Measurements from ENCODE around the gene RFX1. TPM values are rescaled to one million over a fixed set of nuclear protein-coding genes. Genes with fewer than 3 reads are reported as not detected.

The RFX1 gene
- total and polyA plus RNA-seq, 2 donors (not counting 1 experiment from before 2014, with no cell fraction given): 9.2 to 33.3 TPM

- DNase-seq: peak; percentile 37
- H3K9me3 ChIP-seq (ENCODE audit: control extremely low read depth in 1 of 3, control insufficient read depth in 2 of 3, insufficient read depth in 1 of 3, low read length in 2 of 3): no peaks in the 10 kb centered on the region
- H3K27ac ChIP-seq (ENCODE audit: low read length in 2 of 2): peak overlapping the region in 1 of 2 donors; percentile 56
- peak overlapping the region; percentile 65 for H3K4me2 ChIP-seq (replicated peaks; ENCODE audit: low read depth, low read length, poor library complexity, severe bottlenecking)
- H3K9ac ChIP-seq (ENCODE audit: low read length): no peak overlapping the region
- Mint-ChIP-seq H3K27me3 (no peaks in the 10 kb centered on the region), H3K27ac (peak overlapping the region; percentile 82), H3K4me3 (peak overlapping the region; percentile 45), H3K4me1 (peaks cover 63% of the 10 kb centered on the region), H3K9me3 (ENCODE audit: insufficient read depth) (no peaks in the 10 kb centered on the region)
- POLR2A ChIA-PET: interaction anchor here (0.5 to 1.1 kb wide), 3 partner anchors 39 to 799 kb away, joined by 3 read pairs; no protein-coding TSS in a partner anchor
- 41% methylated on average over 9 of the region's 9 CpGs for WGBS (ENCODE audit: insufficient coverage)
- peaks cover 0 to 3% of the 10 kb centered on the region in 2 experiments for H3K36me3 ChIP-seq (replicated peaks in 1 of 2; ENCODE audit: control extremely low read depth in 1 of 2, control insufficient read depth in 1 of 2, extremely low read depth in 1 of 2, insufficient read depth in 2 of 2, low read length in 1 of 2)
- H3K79me2 ChIP-seq (ENCODE audit: control insufficient read depth, insufficient read depth, low read length): peaks cover 3% of the 10 kb centered on the region
- TF ChIP-seq CTCF (IDR thresholded peaks at IDR 0.05) (no peak), EZH2 (IDR thresholded peaks at IDR 0.05; ENCODE audit: borderline replicate concordance, insufficient read depth, low read depth, low read length, poor library complexity, severe bottlenecking) (no peak)
- intact Hi-C loops (cut with micrococcal nuclease): no loop called here
- H3K4me3 ChIP-seq (ENCODE audit: control extremely low read depth in 1 of 5, extremely low read depth in 1 of 5, insufficient read depth in 1 of 5, low read depth in 2 of 5, low read length in 4 of 5): no peak overlapping the region
- H3K4me1 ChIP-seq (ENCODE audit: control insufficient read depth in 2 of 2, insufficient read depth in 2 of 2, low read length in 2 of 2): peaks cover 55 to 81% of the 10 kb centered on the region in 2 donors
- CTCF ChIA-PET: interaction anchor here (2.2 kb wide), 1 partner anchor 66 kb away, joined by 6 read pairs; no protein-coding TSS in a partner anchor
- H2AFZ ChIP-seq (ENCODE audit: insufficient read depth, low read depth, low read length, poor library complexity, severe bottlenecking): no peak overlapping the region
- ATAC-seq (ENCODE audit: low read depth): no peak
- peaks cover 0 to 7% (median 0%) of the 10 kb centered on the region in 4 experiments for H3K27me3 ChIP-seq (replicated peaks in 1 of 4; ENCODE audit: control extremely low read depth in 1 of 4, control insufficient read depth in 3 of 4, insufficient read depth in 4 of 4, low read length in 3 of 4)
- H4K20me1 ChIP-seq (ENCODE audit: control insufficient read depth, insufficient read depth, low read length, poor library complexity, severe bottlenecking): no peaks in the 10 kb centered on the region
Observed at GRCh38 chr19:13981467-13981866, 24.7 kb downstream of the RFX1 start.

GRCh38 chr19:13981021-13981420 lies 25.1 kb downstream of the RFX1 start:
- no peak overlapping the region for H3K4me3 ChIP-seq (ENCODE audit: control extremely low read depth in 1 of 5, extremely low read depth in 1 of 5, insufficient read depth in 1 of 5, low read depth in 2 of 5, low read length in 4 of 5)
- Mint-ChIP-seq H3K27ac (peak overlapping the region; percentile 82), H3K4me3 (peak overlapping the region; percentile 45), H3K4me1 (peaks cover 58% of the 10 kb centered on the region), H3K9me3 (ENCODE audit: insufficient read depth) (no peaks in the 10 kb centered on the region), H3K27me3 (no peaks in the 10 kb centered on the region)
- CTCF ChIA-PET: interaction anchor here (2.2 kb wide), 1 partner anchor 67 kb away, joined by 6 read pairs; no protein-coding TSS in a partner anchor
- DNase-seq (no peak), ATAC-seq (ENCODE audit: low read depth) (no peak)
- H3K4me1 ChIP-seq (ENCODE audit: control insufficient read depth in 2 of 2, insufficient read depth in 2 of 2, low read length in 2 of 2): peaks cover 51 to 77% of the 10 kb centered on the region in 2 donors
- H3K9ac ChIP-seq (ENCODE audit: low read length): no peak overlapping the region
- H3K36me3 ChIP-seq (replicated peaks in 1 of 2; ENCODE audit: control extremely low read depth in 1 of 2, control insufficient read depth in 1 of 2, extremely low read depth in 1 of 2, insufficient read depth in 2 of 2, low read length in 1 of 2): peaks cover 0 to 3% of the 10 kb centered on the region in 2 experiments
- H3K79me2 ChIP-seq (ENCODE audit: control insufficient read depth, insufficient read depth, low read length): peaks cover 3% of the 10 kb centered on the region
- H3K27me3 ChIP-seq (replicated peaks in 1 of 4; ENCODE audit: control extremely low read depth in 1 of 4, control insufficient read depth in 3 of 4, insufficient read depth in 4 of 4, low read length in 3 of 4): peaks cover 0 to 7% (median 0%) of the 10 kb centered on the region in 4 experiments
- no peak for TF ChIP-seq EZH2 (IDR thresholded peaks at IDR 0.05; ENCODE audit: borderline replicate concordance, insufficient read depth, low read depth, low read length, poor library complexity, severe bottlenecking)
- no peak for TF ChIP-seq CTCF (IDR thresholded peaks at IDR 0.05)
- H3K27ac ChIP-seq (ENCODE audit: low read length in 2 of 2): no peak overlapping the region
- intact Hi-C loops (cut with micrococcal nuclease): no loop called here
- WGBS (ENCODE audit: insufficient coverage): 90% methylated on average over 2 of the region's 5 CpGs
- no peak overlapping the region for H3K4me2 ChIP-seq (replicated peaks; ENCODE audit: low read depth, low read length, poor library complexity, severe bottlenecking)
- H2AFZ ChIP-seq (ENCODE audit: insufficient read depth, low read depth, low read length, poor library complexity, severe bottlenecking): no peak overlapping the region
- POLR2A ChIA-PET: interaction anchor here (0.5 to 1.1 kb wide), 4 partner anchors 30 to 799 kb away, joined by 3 to 6 read pairs (median 3); no protein-coding TSS in a partner anchor
- H3K9me3 ChIP-seq (ENCODE audit: control extremely low read depth in 1 of 3, control insufficient read depth in 2 of 3, insufficient read depth in 1 of 3, low read length in 2 of 3): no peaks in the 10 kb centered on the region
- no peaks in the 10 kb centered on the region for H4K20me1 ChIP-seq (ENCODE audit: control insufficient read depth, insufficient read depth, low read length, poor library complexity, severe bottlenecking)

Data from B cell (primary cell).